ENCODE results near the gene SLCO4A1.

SLCO4A1 gene

GRCh38 chr20:62629864-62630470 lies 12.3 kb upstream of the SLCO4A1 start:
- TF ChIP-seq CTCF (IDR thresholded peaks at IDR 0.05; ENCODE audit: insufficient read depth, missing control alignments): no peak
- no peak for FAIRE-seq
- no peak for DNase-seq (ENCODE audit: insufficient read length, low spot score)

- DNase-seq (ENCODE audit: insufficient read length, low spot score) (no peak), FAIRE-seq (no peak)
- no peak for TF ChIP-seq CTCF (IDR thresholded peaks at IDR 0.05; ENCODE audit: insufficient read depth, missing control alignments)
These were observed 10.7 kb upstream of the SLCO4A1 start for GRCh38 chr20:62631336-62632308.

GRCh38 chr20:62632575-62633090 lies 9.7 kb upstream of the SLCO4A1 start:
- DNase-seq (ENCODE audit: insufficient read length, low spot score) (no peak), FAIRE-seq (no peak)
- no peak for TF ChIP-seq CTCF (IDR thresholded peaks at IDR 0.05; ENCODE audit: insufficient read depth, missing control alignments)

GRCh38 chr20:62633598-62634329 lies 8.5 kb upstream of the SLCO4A1 start:
- FAIRE-seq: no peak
- TF ChIP-seq CTCF (IDR thresholded peaks at IDR 0.05; ENCODE audit: insufficient read depth, missing control alignments): no peak
- DNase-seq (ENCODE audit: insufficient read length, low spot score): no peak

- no peak for FAIRE-seq
- no peak for DNase-seq (ENCODE audit: insufficient read length, low spot score)
- TF ChIP-seq CTCF (IDR thresholded peaks at IDR 0.05; ENCODE audit: insufficient read depth, missing control alignments): no peak
These were observed 7.9 kb upstream of the SLCO4A1 start for GRCh38 chr20:62634330-62634967.

GRCh38 chr20:62635232-62635631 lies 7.1 kb upstream of the SLCO4A1 start:
- DNase-seq (ENCODE audit: insufficient read length, low spot score) (no peak), FAIRE-seq (no peak)
- TF ChIP-seq CTCF (IDR thresholded peaks at IDR 0.05; ENCODE audit: insufficient read depth, missing control alignments): no peak

Measured in D721Med (cell line).